ENCODE measurements around the gene MR1. TPM values are rescaled to one million over a fixed set of nuclear protein-coding genes. Genes with fewer than 3 reads are reported as not detected.

The MR1 gene
- total RNA-seq, 2 experiments from 2014 or later = 7.9 to 18.3 TPM

DNA sequence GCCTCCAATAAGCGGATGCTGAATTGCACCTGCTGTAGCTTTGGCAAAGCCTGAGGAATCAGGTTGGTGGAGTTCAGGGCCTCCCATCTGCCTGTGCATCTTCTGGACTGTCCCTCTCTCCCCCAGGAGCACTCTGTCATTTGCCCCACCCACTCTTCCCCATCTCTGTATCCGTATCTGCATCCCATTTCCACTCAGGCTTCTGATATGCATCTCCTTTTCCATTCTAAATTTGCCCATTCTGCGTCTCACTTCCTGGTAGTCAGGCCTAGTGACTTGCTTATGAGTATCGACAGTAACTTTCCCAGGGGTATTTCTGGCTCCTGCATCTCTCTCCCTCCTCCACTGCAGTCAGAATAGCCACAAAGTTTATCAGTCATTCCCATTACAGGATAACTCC, 15.6 kb downstream of the MR1 start:
- H2AFZ ChIP-seq (ENCODE audit: low read length) = no peak overlapping the region
- ChIA-PET POLR2A (no interaction called here), CTCF (ENCODE audit: unreplicated experiment) (no interaction called here)
- H4K20me1 ChIP-seq (ENCODE audit: insufficient read depth, low read length) = no peaks in the 10 kb centered on the region
- DNase-seq (ENCODE audit: low spot score) = no peak
- H3K9me2 ChIP-seq (ENCODE audit: insufficient read depth, low read length) = no peaks in the 10 kb centered on the region
- H3K4me1 ChIP-seq (ENCODE audit: insufficient read depth, low read length, poor library complexity, severe bottlenecking) = no peaks in the 10 kb centered on the region
- no TSS peak for BruUV-seq (replicated peaks)
- H3K27ac ChIP-seq (ENCODE audit: low read depth, low read length, poor library complexity, severe bottlenecking) = no peak overlapping the region
- H3K4me2 ChIP-seq (ENCODE audit: low read length) = no peak overlapping the region
- H3K9me3 ChIP-seq (ENCODE audit: low read length) = no peaks in the 10 kb centered on the region
- no peak for TF ChIP-seq EZH2phosphoT487 (IDR thresholded peaks at IDR 0.05; ENCODE audit: borderline replicate concordance, low read depth, low read length)
- TF ChIP-seq, protein P1, sequence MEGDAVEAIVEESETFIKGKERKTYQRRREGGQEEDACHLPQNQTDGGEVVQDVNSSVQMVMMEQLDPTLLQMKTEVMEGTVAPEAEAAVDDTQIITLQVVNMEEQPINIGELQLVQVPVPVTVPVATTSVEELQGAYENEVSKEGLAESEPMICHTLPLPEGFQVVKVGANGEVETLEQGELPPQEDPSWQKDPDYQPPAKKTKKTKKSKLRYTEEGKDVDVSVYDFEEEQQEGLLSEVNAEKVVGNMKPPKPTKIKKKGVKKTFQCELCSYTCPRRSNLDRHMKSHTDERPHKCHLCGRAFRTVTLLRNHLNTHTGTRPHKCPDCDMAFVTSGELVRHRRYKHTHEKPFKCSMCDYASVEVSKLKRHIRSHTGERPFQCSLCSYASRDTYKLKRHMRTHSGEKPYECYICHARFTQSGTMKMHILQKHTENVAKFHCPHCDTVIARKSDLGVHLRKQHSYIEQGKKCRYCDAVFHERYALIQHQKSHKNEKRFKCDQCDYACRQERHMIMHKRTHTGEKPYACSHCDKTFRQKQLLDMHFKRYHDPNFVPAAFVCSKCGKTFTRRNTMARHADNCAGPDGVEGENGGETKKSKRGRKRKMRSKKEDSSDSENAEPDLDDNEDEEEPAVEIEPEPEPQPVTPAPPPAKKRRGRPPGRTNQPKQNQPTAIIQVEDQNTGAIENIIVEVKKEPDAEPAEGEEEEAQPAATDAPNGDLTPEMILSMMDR (conservative IDR thresholded peaks at IDR 0.05; ENCODE audit: low read length) = no peak
- H3K36me3 ChIP-seq (ENCODE audit: insufficient read depth, low read length) = no peaks in the 10 kb centered on the region; the same call in 1 of the 2 replicates
- H3K4me3 ChIP-seq (ENCODE audit: low read depth, low read length, poor library complexity, severe bottlenecking) = no peak overlapping the region
- H3K79me2 ChIP-seq (ENCODE audit: insufficient read depth, low read depth, low read length) = no peaks in the 10 kb centered on the region
- intact Hi-C loops (cut with micrococcal nuclease; ENCODE audit: unreplicated experiment) = no loop called here

DNA sequence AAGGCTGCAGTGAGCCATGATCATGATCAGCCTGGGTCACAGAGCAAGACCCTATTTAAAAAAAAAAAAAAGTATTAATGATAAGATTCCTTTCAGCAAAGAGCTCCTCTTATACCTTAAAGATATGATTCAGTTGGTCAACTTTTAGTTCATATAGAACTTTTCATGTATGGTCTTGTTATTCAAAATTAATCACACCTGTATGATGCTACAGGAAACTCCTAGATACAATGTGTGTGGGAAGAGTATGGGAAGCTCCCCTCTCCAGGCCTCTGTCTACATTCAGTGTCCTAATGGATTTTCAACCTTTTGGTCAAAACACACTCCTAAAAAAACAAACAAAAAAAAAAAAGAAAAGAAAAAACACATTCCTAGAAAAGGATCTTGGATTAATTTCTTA, 17.1 kb downstream of the MR1 start:
- Histone ChIP-seq H3K27ac (ENCODE audit: low read depth, low read length, poor library complexity, severe bottlenecking) (no peak overlapping the region), H3K4me3 (ENCODE audit: low read depth, low read length, poor library complexity, severe bottlenecking) (no peak overlapping the region), H3K79me2 (ENCODE audit: insufficient read depth, low read depth, low read length) (no peaks in the 10 kb centered on the region), H4K20me1 (ENCODE audit: insufficient read depth, low read length) (no peaks in the 10 kb centered on the region), H3K36me3 (ENCODE audit: insufficient read depth, low read length) (no peaks in the 10 kb centered on the region; the same call in 1 of the 2 replicates), H3K9me3 (ENCODE audit: low read length) (no peaks in the 10 kb centered on the region), H3K4me2 (ENCODE audit: low read length) (no peak overlapping the region), H3K4me1 (ENCODE audit: insufficient read depth, low read length, poor library complexity, severe bottlenecking) (no peaks in the 10 kb centered on the region), H2AFZ (ENCODE audit: low read length) (no peak overlapping the region), H3K9me2 (ENCODE audit: insufficient read depth, low read length) (no peaks in the 10 kb centered on the region)
- intact Hi-C loops (cut with micrococcal nuclease; ENCODE audit: unreplicated experiment) = no loop called here
- DNase-seq (ENCODE audit: low spot score) = no peak
- TF ChIP-seq, protein P1 (conservative IDR thresholded peaks at IDR 0.05; ENCODE audit: low read length) = no peak
- no peak for TF ChIP-seq EZH2phosphoT487 (IDR thresholded peaks at IDR 0.05; ENCODE audit: borderline replicate concordance, low read depth, low read length)
- POLR2A ChIA-PET = interaction anchor here (1.0 kb wide), 1 partner anchor 18 kb away, joined by 3 read pairs; the partner anchor contains the start of gene MR1
- CTCF ChIA-PET (ENCODE audit: unreplicated experiment) = no interaction called here
- BruUV-seq (replicated peaks) = no TSS peak

DNA sequence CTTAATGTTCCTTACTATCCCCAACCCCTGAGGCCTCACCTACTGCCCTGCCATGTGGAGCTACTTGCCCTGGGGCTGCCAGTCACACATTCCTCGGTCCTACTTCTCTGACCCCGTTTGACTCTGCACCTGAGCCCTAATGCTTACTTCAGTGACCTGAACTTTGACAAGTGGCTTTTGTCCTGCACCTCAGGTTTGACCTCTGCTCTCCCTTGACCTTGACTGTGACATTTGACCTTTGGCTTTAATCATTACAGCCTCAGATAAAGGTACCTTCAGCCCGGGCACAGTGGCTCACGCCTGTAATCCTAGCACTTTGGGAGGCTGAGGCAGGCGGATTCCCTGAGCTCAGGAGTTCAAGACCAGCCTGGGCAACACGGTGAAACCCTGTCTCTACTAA, 22.8 kb downstream of the MR1 start:
- BruUV-seq (replicated peaks) = no TSS peak
- no peak overlapping the region for H2AFZ ChIP-seq (ENCODE audit: low read length)

More for the DNA sequence above, 22.8 kb downstream of the MR1 start:
- no peak for DNase-seq (ENCODE audit: low spot score)
- Histone ChIP-seq H3K9me2 (ENCODE audit: insufficient read depth, low read length) (no peaks in the 10 kb centered on the region), H3K4me2 (ENCODE audit: low read length) (no peak overlapping the region), H4K20me1 (ENCODE audit: insufficient read depth, low read length) (no peaks in the 10 kb centered on the region), H3K4me1 (ENCODE audit: insufficient read depth, low read length, poor library complexity, severe bottlenecking) (no peaks in the 10 kb centered on the region), H3K4me3 (ENCODE audit: low read depth, low read length, poor library complexity, severe bottlenecking) (no peak overlapping the region), H3K36me3 (ENCODE audit: insufficient read depth, low read length) (no peaks in the 10 kb centered on the region), H3K9me3 (ENCODE audit: low read length) (no peaks in the 10 kb centered on the region), H3K79me2 (ENCODE audit: insufficient read depth, low read depth, low read length) (no peaks in the 10 kb centered on the region), H3K27ac (ENCODE audit: low read depth, low read length, poor library complexity, severe bottlenecking) (no peak overlapping the region)
- POLR2A ChIA-PET = no interaction called here
- CTCF ChIA-PET (ENCODE audit: unreplicated experiment) = no interaction called here
- intact Hi-C loops (cut with micrococcal nuclease; ENCODE audit: unreplicated experiment) = no loop called here
- no peak for TF ChIP-seq EZH2phosphoT487 (IDR thresholded peaks at IDR 0.05; ENCODE audit: borderline replicate concordance, low read depth, low read length)
- TF ChIP-seq, protein P1 (conservative IDR thresholded peaks at IDR 0.05; ENCODE audit: low read length) = no peak
